PFSK-1 (cell line): ENCODE data around the gene TNIP1.

Experiments
- FOXP2 ChIP-seq: optimal IDR thresholded peaks from 2 replicates; pipeline ENCODE3; 2011; ENCODE audit warnings: borderline replicate concordance, control low read depth, inconsistent platforms; ENCODE audit not compliant: insufficient read depth; ENCODE audit errors: extremely low read length, extremely low read depth
- POLR2AphosphoS5 ChIP-seq: IDR thresholded peaks from 2 replicates; pipeline ENCODE4 v1.6.1; 2012; ENCODE audit warnings: low read depth, mild to moderate bottlenecking, control low read depth, low read length, moderate library complexity
- TAF1 ChIP-seq: IDR thresholded peaks from 2 replicates; pipeline ENCODE4 v1.6.1; 2012; ENCODE audit warnings: low read length, control low read depth, borderline replicate concordance; ENCODE audit not compliant: insufficient read depth
- TF ChIP-seq, protein P1 (sequence below), 2 experiments: IDR thresholded peaks; 2 replicates each; pipeline versions ENCODE4 v1.6.1 to v1.8.0; 2011 to 2012; ENCODE audit warnings: low read depth in 2 of 2, low read length in 2 of 2, control low read depth in 1 of 2, inconsistent platforms in 1 of 2, mild to moderate bottlenecking in 1 of 2, moderate library complexity in 1 of 2; ENCODE audit not compliant: insufficient read depth in 1 of 2

DNA sequence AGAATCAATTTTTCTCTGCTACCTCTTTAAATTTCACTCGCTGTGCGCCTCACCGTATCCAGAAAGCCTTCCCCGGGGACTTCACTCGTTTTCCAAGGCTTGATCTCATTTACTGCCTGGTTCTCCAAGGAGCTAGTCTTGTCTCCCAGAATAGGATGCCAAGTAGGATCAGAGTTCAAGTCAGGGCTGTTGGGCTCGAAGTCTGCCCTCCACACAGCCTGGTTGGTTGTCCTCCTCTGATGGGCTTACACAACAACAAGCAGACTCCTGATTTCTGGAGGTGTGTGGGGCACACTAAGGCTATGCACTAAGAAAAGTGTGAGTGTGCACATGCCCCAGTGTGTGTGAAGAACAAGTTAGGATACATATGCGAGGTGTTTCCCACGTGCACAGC, 14.0 kb upstream of the TNIP1 start:
- TF ChIP-seq, protein P1, sequence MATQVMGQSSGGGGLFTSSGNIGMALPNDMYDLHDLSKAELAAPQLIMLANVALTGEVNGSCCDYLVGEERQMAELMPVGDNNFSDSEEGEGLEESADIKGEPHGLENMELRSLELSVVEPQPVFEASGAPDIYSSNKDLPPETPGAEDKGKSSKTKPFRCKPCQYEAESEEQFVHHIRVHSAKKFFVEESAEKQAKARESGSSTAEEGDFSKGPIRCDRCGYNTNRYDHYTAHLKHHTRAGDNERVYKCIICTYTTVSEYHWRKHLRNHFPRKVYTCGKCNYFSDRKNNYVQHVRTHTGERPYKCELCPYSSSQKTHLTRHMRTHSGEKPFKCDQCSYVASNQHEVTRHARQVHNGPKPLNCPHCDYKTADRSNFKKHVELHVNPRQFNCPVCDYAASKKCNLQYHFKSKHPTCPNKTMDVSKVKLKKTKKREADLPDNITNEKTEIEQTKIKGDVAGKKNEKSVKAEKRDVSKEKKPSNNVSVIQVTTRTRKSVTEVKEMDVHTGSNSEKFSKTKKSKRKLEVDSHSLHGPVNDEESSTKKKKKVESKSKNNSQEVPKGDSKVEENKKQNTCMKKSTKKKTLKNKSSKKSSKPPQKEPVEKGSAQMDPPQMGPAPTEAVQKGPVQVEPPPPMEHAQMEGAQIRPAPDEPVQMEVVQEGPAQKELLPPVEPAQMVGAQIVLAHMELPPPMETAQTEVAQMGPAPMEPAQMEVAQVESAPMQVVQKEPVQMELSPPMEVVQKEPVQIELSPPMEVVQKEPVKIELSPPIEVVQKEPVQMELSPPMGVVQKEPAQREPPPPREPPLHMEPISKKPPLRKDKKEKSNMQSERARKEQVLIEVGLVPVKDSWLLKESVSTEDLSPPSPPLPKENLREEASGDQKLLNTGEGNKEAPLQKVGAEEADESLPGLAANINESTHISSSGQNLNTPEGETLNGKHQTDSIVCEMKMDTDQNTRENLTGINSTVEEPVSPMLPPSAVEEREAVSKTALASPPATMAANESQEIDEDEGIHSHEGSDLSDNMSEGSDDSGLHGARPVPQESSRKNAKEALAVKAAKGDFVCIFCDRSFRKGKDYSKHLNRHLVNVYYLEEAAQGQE (IDR thresholded peaks at IDR 0.05; ENCODE audit: insufficient read depth in 1 of 2, low read depth in 2 of 2, low read length in 2 of 2) = no peak
- TF ChIP-seq TAF1 (no peak), FOXP2 (no peak), POLR2AphosphoS5 (no peak)
